Spleen (tissue), 7 donors: ENCODE results near the gene NSD1.

Experiments
- POLR2A ChIP-seq, 3 donors: fragments of 450-650 bp; IDR thresholded peaks; one replicate each; pipeline ENCODE4 v1.5.1; 2017; ENCODE audit warnings: antibody characterized with exemption in 3 of 3, mild to moderate bottlenecking in 1 of 3
- POLR2AphosphoS5 ChIP-seq, 3 donors: sonication (generic); formaldehyde crosslinking; IDR thresholded peaks; one replicate each; pipeline ENCODE4 v1.5.1; 2017; ENCODE audit warnings: antibody characterized with exemption in 3 of 3
- TF ChIP-seq, protein P1 (sequence below), 11 experiments: fragments of 200-600 bp in 7 of 11; fragments of 450-650 bp in 4 of 11; sonication (generic) in 4 of 11; IDR thresholded peaks in 8 of 11; conservative IDR thresholded peaks in 3 of 11; 1 replicate in 7 of 11; 2 replicates in 4 of 11; pipeline versions ENCODE4 v1.4.0 to v1.8.0; 2016 to 2021; ENCODE audit warnings: antibody characterized with exemption in 11 of 11, inconsistent platforms in 4 of 11, mild to moderate bottlenecking in 1 of 11
- donor health status: DM: no; HTN: no; CAD: no; lungs with moderate emphysema.
- donor health status: DM: no; HTN: no; CAD: no.
- donor health status: DM: no; HTN: no; CAD: no.

DNA sequence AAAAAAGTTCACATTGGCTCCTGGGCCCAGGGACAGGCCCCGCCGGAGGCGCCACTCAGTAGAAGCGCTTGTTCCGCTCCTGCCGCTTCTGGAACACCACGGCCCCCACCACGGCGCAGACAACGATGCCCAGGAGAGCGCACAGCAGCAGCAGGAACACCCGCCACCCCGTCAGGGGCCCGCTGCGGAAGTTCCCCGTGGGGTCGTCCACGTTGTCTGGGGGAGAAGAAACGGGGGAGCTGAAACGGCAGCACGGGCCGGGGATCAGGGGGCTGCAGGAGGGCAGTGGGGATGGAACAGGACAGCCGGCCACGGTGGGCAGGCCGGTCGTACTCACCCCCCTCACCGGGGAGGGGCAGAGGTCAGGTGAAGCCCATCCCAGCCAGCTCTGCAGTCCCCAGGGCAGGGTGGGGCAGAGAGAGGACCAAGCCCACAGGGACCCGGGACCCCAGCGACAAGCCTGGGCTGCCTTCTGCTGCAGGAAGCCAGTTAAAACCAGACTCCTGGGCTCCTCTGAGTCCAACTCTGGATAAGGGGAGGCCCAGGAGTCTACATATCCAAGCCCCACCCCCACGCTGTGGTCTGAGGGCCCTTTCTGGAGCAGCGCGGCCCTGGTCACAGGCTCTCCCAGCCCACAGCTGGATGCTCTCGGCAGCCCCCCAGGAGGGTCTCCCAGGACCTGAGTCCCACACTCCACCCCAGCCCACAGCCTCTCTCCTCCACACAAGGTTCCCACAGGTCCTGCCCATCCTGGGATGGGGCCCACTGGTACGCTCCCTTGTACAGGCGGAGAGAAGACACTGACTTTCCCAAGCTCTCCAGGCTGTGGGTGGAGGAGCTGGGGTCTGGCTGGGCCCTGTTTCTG is 198.7 kb downstream of the NSD1 start:
- TF ChIP-seq, protein P1, sequence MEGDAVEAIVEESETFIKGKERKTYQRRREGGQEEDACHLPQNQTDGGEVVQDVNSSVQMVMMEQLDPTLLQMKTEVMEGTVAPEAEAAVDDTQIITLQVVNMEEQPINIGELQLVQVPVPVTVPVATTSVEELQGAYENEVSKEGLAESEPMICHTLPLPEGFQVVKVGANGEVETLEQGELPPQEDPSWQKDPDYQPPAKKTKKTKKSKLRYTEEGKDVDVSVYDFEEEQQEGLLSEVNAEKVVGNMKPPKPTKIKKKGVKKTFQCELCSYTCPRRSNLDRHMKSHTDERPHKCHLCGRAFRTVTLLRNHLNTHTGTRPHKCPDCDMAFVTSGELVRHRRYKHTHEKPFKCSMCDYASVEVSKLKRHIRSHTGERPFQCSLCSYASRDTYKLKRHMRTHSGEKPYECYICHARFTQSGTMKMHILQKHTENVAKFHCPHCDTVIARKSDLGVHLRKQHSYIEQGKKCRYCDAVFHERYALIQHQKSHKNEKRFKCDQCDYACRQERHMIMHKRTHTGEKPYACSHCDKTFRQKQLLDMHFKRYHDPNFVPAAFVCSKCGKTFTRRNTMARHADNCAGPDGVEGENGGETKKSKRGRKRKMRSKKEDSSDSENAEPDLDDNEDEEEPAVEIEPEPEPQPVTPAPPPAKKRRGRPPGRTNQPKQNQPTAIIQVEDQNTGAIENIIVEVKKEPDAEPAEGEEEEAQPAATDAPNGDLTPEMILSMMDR (IDR thresholded peaks at IDR 0.05 in 8 of 11, conservative IDR thresholded peaks at IDR 0.05 in 3 of 11), result no peak
- TF ChIP-seq POLR2A (IDR thresholded peaks at IDR 0.05) (no peak), POLR2AphosphoS5 (IDR thresholded peaks at IDR 0.05) (no peak)
